ENCODE results near the gene CAMKK2. TPM values are rescaled to one million over a fixed set of nuclear protein-coding genes. Genes with fewer than 3 reads are reported as not detected.
A peak's percentile ranks its signal among the peaks of the same experiment; 100 is the strongest.

CAMKK2 gene
- total and polyA plus RNA-seq, 2 of the 13 experiments (the other 11 are each of a cell fraction or from before 2014, with no cell fraction given) = 18.8 to 20.0 TPM

DNA sequence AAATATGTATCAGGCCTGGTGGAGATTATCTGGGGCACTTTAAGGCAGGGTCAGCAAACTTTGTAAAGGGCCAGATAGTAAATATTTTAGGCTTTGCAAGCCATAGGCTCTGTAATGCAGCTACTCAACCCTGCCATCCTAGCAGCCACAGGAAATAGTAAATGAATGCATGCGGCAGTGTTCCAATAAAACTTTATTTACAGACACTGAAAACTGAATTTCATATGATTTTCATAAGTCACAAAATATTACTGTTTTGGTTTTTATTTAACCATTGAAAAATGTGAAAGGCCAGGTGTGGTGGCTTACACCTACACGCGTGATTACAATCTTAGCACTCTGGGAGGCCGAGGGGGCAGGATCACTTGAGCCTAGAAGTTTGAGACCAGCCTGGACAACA, 3.2 kb upstream of the CAMKK2 start:
- H3K4me1 ChIP-seq (ENCODE audit: insufficient read depth, low read length) = peaks cover 36% of the 10 kb centered on the region
- intact Hi-C loops (cut with micrococcal nuclease; ENCODE audit: unreplicated experiment) = no loop called here
- 75% methylated on average over 4 of the region's 4 CpGs for WGBS (ENCODE audit: low lambda C conversion rate)
- BruUV-seq (replicated peaks) = no TSS peak
- peaks cover 6% of the 10 kb centered on the region; the same call in 1 of the 2 replicates for H4K20me1 ChIP-seq (ENCODE audit: insufficient read depth, low read length)
- H3K9ac ChIP-seq (ENCODE audit: insufficient read depth, low read depth, low read length) = no peak overlapping the region
- ChIA-PET CTCF (ENCODE audit: low intra/inter-chr PET ratio, low total read pairs) (no interaction called here), POLR2A (no interaction called here)
- no peak overlapping the region for H2AFZ ChIP-seq (ENCODE audit: low read length)
- no peaks in the 10 kb centered on the region for H3K27me3 ChIP-seq (ENCODE audit: control insufficient read depth in 1 of 2, insufficient read depth in 2 of 2, low read length in 2 of 2)
- TF ChIP-seq IRF9 (CRISPR knock-in tag; IDR thresholded peaks at IDR 0.05; ENCODE audit: borderline replicate concordance) (no peak), PBX3 (CRISPR knock-in tag; IDR thresholded peaks at IDR 0.05; ENCODE audit: borderline replicate concordance) (no peak), MXD1 (CRISPR knock-in tag; IDR thresholded peaks at IDR 0.05) (no peak), ZFP90 (CRISPR knock-in tag; IDR thresholded peaks at IDR 0.05; ENCODE audit: borderline replicate concordance) (no peak), ZEB1 (IDR thresholded peaks at IDR 0.05; ENCODE audit: insufficient replicate concordance, low read depth) (no peak)
- TF ChIP-seq, protein P1, sequence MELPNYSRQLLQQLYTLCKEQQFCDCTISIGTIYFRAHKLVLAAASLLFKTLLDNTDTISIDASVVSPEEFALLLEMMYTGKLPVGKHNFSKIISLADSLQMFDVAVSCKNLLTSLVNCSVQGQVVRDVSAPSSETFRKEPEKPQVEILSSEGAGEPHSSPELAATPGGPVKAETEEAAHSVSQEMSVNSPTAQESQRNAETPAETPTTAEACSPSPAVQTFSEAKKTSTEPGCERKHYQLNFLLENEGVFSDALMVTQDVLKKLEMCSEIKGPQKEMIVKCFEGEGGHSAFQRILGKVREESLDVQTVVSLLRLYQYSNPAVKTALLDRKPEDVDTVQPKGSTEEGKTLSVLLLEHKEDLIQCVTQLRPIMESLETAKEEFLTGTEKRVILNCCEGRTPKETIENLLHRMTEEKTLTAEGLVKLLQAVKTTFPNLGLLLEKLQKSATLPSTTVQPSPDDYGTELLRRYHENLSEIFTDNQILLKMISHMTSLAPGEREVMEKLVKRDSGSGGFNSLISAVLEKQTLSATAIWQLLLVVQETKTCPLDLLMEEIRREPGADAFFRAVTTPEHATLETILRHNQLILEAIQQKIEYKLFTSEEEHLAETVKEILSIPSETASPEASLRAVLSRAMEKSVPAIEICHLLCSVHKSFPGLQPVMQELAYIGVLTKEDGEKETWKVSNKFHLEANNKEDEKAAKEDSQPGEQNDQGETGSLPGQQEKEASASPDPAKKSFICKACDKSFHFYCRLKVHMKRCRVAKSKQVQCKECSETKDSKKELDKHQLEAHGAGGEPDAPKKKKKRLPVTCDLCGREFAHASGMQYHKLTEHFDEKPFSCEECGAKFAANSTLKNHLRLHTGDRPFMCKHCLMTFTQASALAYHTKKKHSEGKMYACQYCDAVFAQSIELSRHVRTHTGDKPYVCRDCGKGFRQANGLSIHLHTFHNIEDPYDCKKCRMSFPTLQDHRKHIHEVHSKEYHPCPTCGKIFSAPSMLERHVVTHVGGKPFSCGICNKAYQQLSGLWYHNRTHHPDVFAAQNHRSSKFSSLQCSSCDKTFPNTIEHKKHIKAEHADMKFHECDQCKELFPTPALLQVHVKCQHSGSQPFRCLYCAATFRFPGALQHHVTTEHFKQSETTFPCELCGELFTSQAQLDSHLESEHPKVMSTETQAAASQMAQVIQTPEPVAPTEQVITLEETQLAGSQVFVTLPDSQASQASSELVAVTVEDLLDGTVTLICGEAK (IDR thresholded peaks at IDR 0.05) = peak; percentile 65
- TF ChIP-seq, protein P1 (CRISPR knock-in tag; IDR thresholded peaks at IDR 0.05) = peak; percentile 97
- ATAC-seq (no peak), DNase-seq (ENCODE audit: low spot score) (no peak), FAIRE-seq (no peak)
- no peak overlapping the region for H3K27ac ChIP-seq (ENCODE audit: extremely low read length, insufficient read depth, low read length)
- no peak overlapping the region for H3K4me2 ChIP-seq (ENCODE audit: low read depth, low read length)
- no peaks in the 10 kb centered on the region for H3K9me3 ChIP-seq (ENCODE audit: low read length)
- H3K79me2 ChIP-seq (ENCODE audit: insufficient read depth, low read length) = peaks cover 14% of the 10 kb centered on the region
- no peaks in the 10 kb centered on the region for H3K36me3 ChIP-seq (replicated peaks in 1 of 2; ENCODE audit: control insufficient read depth in 1 of 2, insufficient read depth in 2 of 2, low read length in 2 of 2)
- in situ Hi-C loops (cut with HindIII; ENCODE audit: extremely low pct_ligation_motif_present, low pct_unique_long_range_greater_than_20kb) = no loop called here
- no peak overlapping the region for H3K4me3 ChIP-seq (replicated peaks in 1 of 3; ENCODE audit: insufficient read depth in 1 of 3, low read depth in 2 of 3, low read length in 3 of 3)
